COR-L47 (cell line): ENCODE results near the gene NEDD4L.

ENCODE experiments used
- DNase-seq: peaks from one replicate; lab custom pipeline; 2025; lab: John Stamatoyannopoulos, UW

The NEDD4L gene

GRCh38 chr18:58095222-58095621, 51.2 kb downstream of the NEDD4L start:
- DNase-seq, result no peak

GRCh38 chr18:58095655-58096054, 51.6 kb downstream of the NEDD4L start:
- DNase-seq, result no peak

GRCh38 chr18:58096658-58097057, 52.6 kb downstream of the NEDD4L start:
- DNase-seq, result no peak

- DNase-seq, result no peak
Measured at GRCh38 chr18:58097121-58097906, 53.3 kb downstream of the NEDD4L start.

DNA sequence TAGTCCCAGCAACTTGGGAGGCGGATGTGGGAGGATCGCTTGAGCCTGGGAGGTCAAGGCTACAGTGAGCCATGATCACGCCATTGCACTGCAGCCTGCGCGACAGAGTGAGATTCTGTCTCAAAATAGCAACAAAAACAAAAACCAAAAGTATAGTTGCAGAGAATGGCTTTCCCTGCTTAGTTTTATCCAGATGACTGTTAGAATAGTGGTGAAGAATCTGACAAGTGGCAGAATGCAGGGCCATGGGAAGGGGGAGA, 53.8 kb downstream of the NEDD4L start:
- DNase-seq, result no peak

DNA sequence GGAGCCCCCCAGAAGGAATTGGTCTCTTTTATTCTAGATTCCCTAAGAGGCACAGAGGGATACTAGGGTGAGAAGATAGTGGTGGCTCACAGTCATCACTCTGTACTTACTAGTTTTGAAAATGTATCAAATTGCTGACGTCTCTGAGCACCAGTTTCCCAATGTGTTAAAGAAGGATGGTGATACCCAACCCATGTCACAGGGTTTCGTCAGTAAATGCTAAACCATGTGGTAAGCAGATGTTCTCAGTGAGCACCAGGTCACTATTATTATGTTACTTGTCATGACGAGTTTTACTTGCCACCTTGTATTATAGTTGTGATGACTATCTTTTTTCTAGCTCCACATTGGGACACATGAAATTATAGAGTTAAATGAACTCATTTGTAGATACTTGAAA, 54.7 kb downstream of the NEDD4L start:
- DNase-seq, result no peak

- DNase-seq, result peak; percentile 24
Measured at GRCh38 chr18:58100154-58100553, 56.1 kb downstream of the NEDD4L start.

DNA sequence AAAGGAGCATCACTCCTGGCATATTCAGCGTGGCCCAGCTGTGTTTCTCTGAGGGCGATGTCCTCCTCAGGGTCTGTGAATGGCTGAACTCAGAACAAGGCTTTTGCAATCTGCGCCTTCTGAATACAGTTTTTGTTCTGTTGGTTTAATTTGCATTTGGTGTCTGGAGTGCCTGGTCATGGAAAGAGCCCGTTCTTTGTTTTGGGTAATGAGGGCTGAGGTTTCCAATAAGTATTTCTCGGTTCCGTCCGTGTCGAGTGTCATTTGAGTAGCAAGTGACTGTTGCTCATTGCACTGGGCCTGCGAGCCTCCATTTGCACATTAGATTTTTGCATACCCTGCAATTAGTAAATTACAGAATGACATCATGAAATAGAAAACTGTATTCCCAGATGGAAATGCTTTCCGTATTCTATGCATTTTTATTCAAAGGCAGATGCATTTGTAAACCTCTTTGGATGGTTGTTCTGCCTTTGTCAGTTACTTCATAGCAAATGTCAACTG, 57.3 kb downstream of the NEDD4L start:
- no peak for DNase-seq

DNA sequence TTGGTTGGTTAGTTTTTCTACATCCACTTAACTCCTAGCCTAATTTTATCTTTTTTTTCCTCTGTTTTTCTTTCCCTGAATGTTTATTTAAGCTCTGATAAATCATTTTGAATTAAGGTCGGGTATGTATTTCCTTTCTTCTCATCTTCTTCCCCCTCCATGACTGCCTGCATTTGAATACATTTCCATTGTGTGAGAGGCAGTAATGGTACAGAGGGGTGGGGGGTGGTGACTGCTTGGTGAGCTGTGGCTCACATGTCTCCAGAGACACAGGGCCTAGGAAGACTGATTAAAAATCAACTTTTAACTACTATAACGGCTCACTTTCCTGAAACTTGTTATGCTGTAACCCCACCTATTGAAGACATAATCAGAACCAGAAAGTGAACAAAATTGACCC, 58.0 kb downstream of the NEDD4L start:
- DNase-seq, result no peak

DNA sequence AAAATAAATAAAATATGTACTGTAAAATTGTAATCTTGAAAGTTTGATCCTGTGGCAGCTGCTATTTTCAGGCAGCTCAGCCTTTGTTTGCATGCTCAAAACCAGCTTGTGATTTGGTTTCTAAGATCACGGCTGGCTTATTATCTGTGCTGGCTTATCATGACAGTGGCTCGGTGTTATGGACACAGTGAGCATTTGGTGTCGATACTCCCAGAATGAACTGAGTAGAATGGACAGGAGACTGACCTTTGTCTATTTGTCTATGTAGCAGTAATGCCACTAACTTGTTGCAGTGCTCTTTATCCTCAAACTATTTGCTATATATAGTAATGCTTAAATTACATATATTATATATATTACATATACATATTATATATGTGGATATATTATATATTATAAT, 58.8 kb downstream of the NEDD4L start:
- no peak for DNase-seq

GRCh38 chr18:58103339-58103985, 59.4 kb downstream of the NEDD4L start:
- DNase-seq, result no peak

- DNase-seq, result no peak
Measured at GRCh38 chr18:58104096-58104495, 60.1 kb downstream of the NEDD4L start.

- no peak for DNase-seq
Measured at GRCh38 chr18:58105206-58105887, 61.3 kb downstream of the NEDD4L start.

- no peak for DNase-seq
Measured at GRCh38 chr18:58105888-58106260, 61.8 kb downstream of the NEDD4L start.

DNA sequence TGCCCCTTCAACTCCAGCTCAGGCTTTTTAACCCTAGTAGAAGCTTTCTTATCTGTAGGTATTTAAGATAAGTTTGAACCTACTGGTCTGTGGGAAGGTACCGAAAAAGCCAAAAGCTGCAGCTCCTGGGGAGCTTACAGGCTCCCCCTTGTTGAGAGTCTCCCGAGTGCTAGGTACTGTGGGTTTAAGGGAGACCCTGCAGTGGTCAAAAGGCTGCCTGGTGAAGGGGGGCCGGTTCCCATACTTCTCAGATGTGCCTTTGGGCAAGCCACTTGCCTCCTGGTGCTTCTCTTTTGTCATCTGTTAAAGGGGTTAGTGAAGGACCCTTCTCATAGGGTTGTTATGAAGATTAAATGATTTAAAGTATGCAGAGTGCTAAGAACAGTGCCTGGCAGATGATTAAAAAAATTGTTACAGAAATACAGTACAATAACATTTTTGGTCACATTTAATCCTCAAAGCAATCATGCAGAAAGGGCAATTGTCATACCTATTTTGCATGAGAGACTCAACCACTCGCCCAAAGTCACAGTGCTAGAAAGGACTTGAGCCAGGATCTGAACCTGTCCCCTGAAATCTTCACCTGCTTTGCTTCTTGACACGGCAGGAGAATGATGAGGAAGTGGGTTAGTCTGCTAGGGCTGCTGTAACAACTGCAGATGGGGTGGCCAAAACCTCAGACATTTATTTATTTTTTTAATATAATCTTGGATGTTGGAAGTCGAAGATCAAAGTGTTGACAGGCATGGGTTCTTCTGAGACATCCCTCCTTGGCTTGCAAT, 62.5 kb downstream of the NEDD4L start:
- no peak for DNase-seq

DNA sequence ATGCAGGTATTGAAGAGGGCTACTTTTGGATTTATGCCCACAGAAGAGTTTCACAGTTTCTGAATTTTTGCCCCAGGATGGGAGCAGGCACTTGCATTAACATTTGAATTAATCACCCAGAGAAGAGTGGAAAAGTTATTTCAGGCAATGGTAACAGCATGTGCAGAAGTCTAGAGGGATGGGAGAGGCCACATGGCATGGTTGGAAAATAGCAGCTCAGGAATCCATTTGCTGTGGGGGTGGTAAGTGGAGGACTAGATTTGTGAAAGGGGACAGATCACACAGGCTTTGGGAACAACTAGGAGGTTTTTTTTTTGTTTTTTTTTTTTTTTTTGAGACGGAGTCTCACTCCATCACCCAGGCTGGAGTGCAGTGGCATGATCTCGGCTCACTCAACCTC, 65.2 kb downstream of the NEDD4L start:
- no peak for DNase-seq

DNA sequence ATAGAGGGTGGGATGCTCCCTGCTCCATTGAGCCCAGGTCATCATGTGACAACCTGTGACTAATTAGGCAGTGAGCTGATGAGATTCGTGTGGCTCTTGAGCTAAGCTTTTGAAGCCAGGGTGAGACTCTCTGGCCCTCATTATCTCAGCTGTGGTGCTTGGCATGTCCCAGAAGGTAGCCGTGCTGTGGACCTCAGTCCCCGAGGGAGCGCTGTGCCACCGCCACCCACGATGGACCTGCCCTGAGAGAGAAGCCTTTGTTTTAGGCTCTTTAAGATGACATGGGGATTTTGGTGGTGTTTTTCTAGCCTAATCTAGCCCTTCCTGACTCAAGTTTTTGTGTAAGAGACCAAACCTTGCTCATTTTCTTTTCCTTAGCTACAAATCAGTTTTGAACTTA, 66.4 kb downstream of the NEDD4L start:
- no peak for DNase-seq

GRCh38 chr18:58112174-58112573, 68.1 kb downstream of the NEDD4L start:
- no peak for DNase-seq

- DNase-seq, result no peak
Measured at GRCh38 chr18:58113337-58113736, 69.3 kb downstream of the NEDD4L start.

- no peak for DNase-seq
Measured at GRCh38 chr18:58114766-58115165, 70.7 kb downstream of the NEDD4L start.

- DNase-seq, result no peak
Measured at GRCh38 chr18:58116818-58117217, 72.8 kb downstream of the NEDD4L start.

- DNase-seq, result no peak
Measured at GRCh38 chr18:58117786-58118403, 73.9 kb downstream of the NEDD4L start.
